Osteoblast (primary cell): ENCODE results near the gene EIF3L. TPM values are rescaled to one million over a fixed set of nuclear protein-coding genes. Genes with fewer than 3 reads are reported as not detected.

ENCODE experiments used
- DNase-seq: peaks from one replicate; pipeline ENCODE4 v3.0.0; 2011; ENCODE audit warnings: low spot score, mixed read lengths; ENCODE audit not compliant: insufficient read length; ENCODE audit errors: missing footprints
- H2AFZ ChIP-seq: 2 replicates; pipeline ENCODE4 v1.6.0; 2011; ENCODE audit warnings: mild to moderate bottlenecking, low read length
- H3K27ac ChIP-seq: 2 replicates; pipeline ENCODE4 v1.5.1; 2011; ENCODE audit warnings: mild to moderate bottlenecking, low read depth, low read length, moderate library complexity
- H3K27me3 ChIP-seq: 2 replicates; pipeline ENCODE4 v1.6.0; 2012; ENCODE audit warnings: mild to moderate bottlenecking, control low read depth, inconsistent platforms, low read length, moderate library complexity; ENCODE audit not compliant: insufficient read depth
- H3K36me3 ChIP-seq: 2 replicates; pipeline ENCODE4 v1.5.1; 2011; ENCODE audit warnings: mild to moderate bottlenecking, low read length, control low read depth, moderate library complexity; ENCODE audit not compliant: insufficient read depth
- H3K4me1 ChIP-seq: 2 replicates; pipeline ENCODE4 v1.5.1; 2011; ENCODE audit warnings: mild to moderate bottlenecking, low read length, control low read depth, moderate library complexity; ENCODE audit not compliant: insufficient read depth
- H3K4me2 ChIP-seq: 2 replicates; pipeline ENCODE4 v1.6.0; 2011; ENCODE audit warnings: mild to moderate bottlenecking, low read length; ENCODE audit not compliant: insufficient read depth
- H3K4me3 ChIP-seq: fragments of 200-600 bp; sonication (generic); 3 replicates; pipeline ENCODE4 v1.5.1; 2012; ENCODE audit warnings: mild to moderate bottlenecking, low read length, inconsistent platforms; ENCODE audit not compliant: insufficient read depth
- H3K79me2 ChIP-seq: 2 replicates; pipeline ENCODE4 v1.6.0; 2012; ENCODE audit warnings: mild to moderate bottlenecking, low read length, control low read depth, inconsistent platforms; ENCODE audit not compliant: insufficient read depth
- H3K9me3 ChIP-seq: 2 replicates; pipeline ENCODE4 v1.5.1; 2011; ENCODE audit warnings: low read depth, low read length, control low read depth
- H4K20me1 ChIP-seq: 2 replicates; pipeline ENCODE4 v1.6.0; 2012; ENCODE audit warnings: mild to moderate bottlenecking, low read length, control low read depth; ENCODE audit not compliant: insufficient read depth
- CTCF ChIP-seq: IDR thresholded peaks from 2 replicates; pipeline ENCODE4 v1.5.1; 2011; ENCODE audit warnings: mild to moderate bottlenecking, low read depth, low read length, moderate library complexity; ENCODE audit errors: extremely low read depth
- total RNA-seq: library from RNA; depleted of rRNA; stranded (reverse); fragments of >200 nt; gene quantifications from 2 replicates; pipeline ENCODE4 v1.2.3, GENCODE V29; 2012

The EIF3L gene
- total RNA-seq, 1 donor: 280 TPM

GRCh38 chr22:37922191-37922590, 73.0 kb downstream of the EIF3L start:
- Histone ChIP-seq H3K36me3 (peaks cover 54% of the 10 kb centered on the region), H3K27ac (no peak overlapping the region), H3K9me3 (no peaks in the 10 kb centered on the region), H3K4me3 (no peak overlapping the region), H3K4me1 (no peaks in the 10 kb centered on the region), H3K27me3 (no peaks in the 10 kb centered on the region), H2AFZ (no peak overlapping the region), H4K20me1 (peaks cover 5% of the 10 kb centered on the region), H3K4me2 (no peak overlapping the region), H3K79me2 (peaks cover 6% of the 10 kb centered on the region)
- no peak for TF ChIP-seq CTCF
- peak; percentile 73 for DNase-seq

GRCh38 chr22:37923927-37924326, 74.7 kb downstream of the EIF3L start:
- no peak for DNase-seq
- Histone ChIP-seq H3K36me3 (peaks cover 50% of the 10 kb centered on the region), H3K27me3 (no peaks in the 10 kb centered on the region), H2AFZ (no peak overlapping the region), H4K20me1 (no peaks in the 10 kb centered on the region), H3K27ac (no peak overlapping the region), H3K4me3 (no peak overlapping the region), H3K4me2 (no peak overlapping the region), H3K79me2 (peaks cover 4% of the 10 kb centered on the region), H3K9me3 (no peaks in the 10 kb centered on the region), H3K4me1 (no peaks in the 10 kb centered on the region)
- no peak for TF ChIP-seq CTCF

GRCh38 chr22:37924386-37925065, 75.3 kb downstream of the EIF3L start:
- Histone ChIP-seq H3K4me1 (no peaks in the 10 kb centered on the region), H3K9me3 (no peaks in the 10 kb centered on the region), H4K20me1 (peaks cover 5% of the 10 kb centered on the region), H3K36me3 (peaks cover 52% of the 10 kb centered on the region), H3K79me2 (peaks cover 8% of the 10 kb centered on the region), H3K27ac (no peak overlapping the region), H2AFZ (no peak overlapping the region), H3K4me3 (no peak overlapping the region), H3K27me3 (no peaks in the 10 kb centered on the region), H3K4me2 (no peak overlapping the region)
- no peak for TF ChIP-seq CTCF
- peak; percentile 85 for DNase-seq

GRCh38 chr22:37925330-37925729, 76.1 kb downstream of the EIF3L start:
- Histone ChIP-seq H4K20me1 (peaks cover 11% of the 10 kb centered on the region), H3K9me3 (no peaks in the 10 kb centered on the region), H3K36me3 (peaks cover 48% of the 10 kb centered on the region), H2AFZ (no peak overlapping the region), H3K4me3 (no peak overlapping the region), H3K4me1 (no peaks in the 10 kb centered on the region), H3K27ac (no peak overlapping the region), H3K79me2 (peaks cover 11% of the 10 kb centered on the region), H3K27me3 (no peaks in the 10 kb centered on the region), H3K4me2 (no peak overlapping the region)
- peak; percentile 76 for DNase-seq
- no peak for TF ChIP-seq CTCF
